NCI-H128 (cell line): ENCODE results near the gene AGAP1.

Source experiments
- DNase-seq: peaks from one replicate; lab custom pipeline; 2025; ENCODE audit not compliant: unreplicated experiment; lab: John Stamatoyannopoulos, UW

AGAP1 gene

DNA sequence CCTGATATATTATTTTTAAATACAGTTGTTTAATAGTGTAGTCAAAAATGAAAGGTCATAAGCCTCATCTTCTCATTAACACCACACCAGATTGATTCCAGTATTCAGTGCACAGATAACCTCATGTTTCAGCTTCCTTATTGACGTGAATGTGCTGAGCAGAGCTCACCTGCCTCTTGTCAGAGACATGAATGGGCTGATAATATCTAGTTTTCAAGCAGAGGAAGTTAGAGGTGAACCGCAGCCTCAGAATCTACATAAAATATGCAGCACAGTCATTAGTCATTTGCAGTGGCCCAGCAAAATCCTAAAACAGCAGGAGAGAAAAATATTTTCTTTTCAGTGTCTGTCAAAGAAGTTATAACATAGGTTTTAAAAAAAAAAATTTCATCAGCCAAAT, 458.1 kb downstream of the AGAP1 start:
- DNase-seq, result no peak

GRCh38 chr2:235952714-235953113, 458.9 kb downstream of the AGAP1 start:
- no peak for DNase-seq

GRCh38 chr2:235954281-235954680, 460.4 kb downstream of the AGAP1 start:
- no peak for DNase-seq

- no peak for DNase-seq
These were observed 461.1 kb downstream of the AGAP1 start for GRCh38 chr2:235954888-235955480.

- DNase-seq, result no peak
These were observed 461.8 kb downstream of the AGAP1 start for GRCh38 chr2:235955664-235956063.

- DNase-seq, result no peak
These were observed 462.6 kb downstream of the AGAP1 start for GRCh38 chr2:235956281-235956970.

DNA sequence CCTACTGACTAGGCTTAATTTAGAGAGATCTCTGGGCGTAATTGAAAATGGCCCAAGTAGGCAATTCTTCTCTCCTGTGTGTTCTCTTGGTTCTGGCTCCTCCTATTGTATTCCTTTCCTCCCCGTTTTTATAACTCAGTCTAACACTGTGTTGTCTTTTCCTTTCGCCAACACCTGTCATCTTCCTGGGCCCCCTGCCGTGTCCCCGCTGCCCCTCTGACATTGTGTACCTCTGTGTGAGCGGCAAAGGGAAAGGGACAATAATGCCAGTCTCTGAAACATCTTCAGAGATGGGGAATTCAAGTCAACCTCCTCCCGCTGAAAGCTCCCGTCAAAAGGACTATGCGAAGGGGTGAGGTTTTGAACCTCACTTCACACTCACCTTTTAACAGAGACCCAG, 463.4 kb downstream of the AGAP1 start:
- no peak for DNase-seq

DNA sequence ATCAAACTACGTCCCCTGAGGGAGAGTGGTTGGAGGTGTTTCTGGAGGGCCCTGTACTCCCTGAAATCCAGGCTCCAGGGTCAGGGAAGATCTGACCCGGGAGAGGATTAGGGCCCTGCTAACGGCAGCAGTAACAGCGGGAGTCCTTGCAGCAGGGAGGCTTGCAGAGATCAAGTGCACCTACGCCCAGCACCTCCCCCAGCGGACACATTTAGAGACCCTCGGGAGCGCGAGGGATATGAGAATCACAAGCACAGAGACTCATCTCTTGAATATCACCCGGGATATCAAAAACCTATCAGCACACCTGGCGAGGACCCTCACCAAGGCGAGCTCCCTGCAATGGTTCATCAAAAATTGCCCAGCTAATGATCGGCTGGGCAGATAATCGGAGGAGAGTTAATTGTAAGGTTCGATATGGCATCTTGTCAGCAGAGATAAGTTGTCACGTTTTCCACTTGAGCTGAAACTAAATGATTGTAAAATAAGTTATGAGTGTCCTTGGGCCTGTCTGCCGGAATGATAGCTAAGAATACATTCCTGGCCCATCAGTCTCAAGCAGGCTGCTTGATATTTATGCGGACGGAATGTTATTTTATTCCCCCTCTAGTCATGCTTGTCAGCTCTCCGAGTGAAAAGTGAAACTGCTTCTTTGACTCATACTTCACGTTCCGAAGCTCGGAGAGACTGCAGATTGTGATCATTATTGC, 464.5 kb downstream of the AGAP1 start:
- DNase-seq, result no peak

DNA sequence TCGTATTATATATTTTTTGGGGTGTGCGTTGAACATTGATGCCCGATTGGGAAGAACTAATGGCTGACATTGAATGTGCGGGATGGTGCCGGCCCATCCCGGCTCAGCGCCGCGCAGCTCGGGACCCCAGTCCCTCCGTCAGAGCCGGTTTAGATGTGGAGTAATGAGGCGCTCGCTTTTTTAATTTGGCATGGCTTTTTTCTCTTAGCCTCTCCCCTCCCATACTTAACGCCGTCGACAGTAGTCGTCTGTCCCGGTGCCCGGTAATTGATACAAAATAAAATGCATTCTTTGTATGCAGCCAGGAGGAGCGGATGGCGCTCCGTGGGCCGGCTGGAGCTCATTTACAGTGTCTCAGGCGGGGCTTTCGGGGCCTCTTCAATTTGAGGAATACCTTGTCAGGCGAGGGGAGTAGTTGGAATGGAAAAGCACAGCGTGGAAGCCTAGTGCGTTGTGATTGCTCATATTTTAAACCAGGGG, 465.1 kb downstream of the AGAP1 start:
- DNase-seq, result no peak

- DNase-seq, result no peak
These were observed 466.3 kb downstream of the AGAP1 start for GRCh38 chr2:235960011-235960715.

GRCh38 chr2:235960716-235961640, 467.1 kb downstream of the AGAP1 start:
- no peak for DNase-seq

- DNase-seq, result no peak
These were observed 467.9 kb downstream of the AGAP1 start for GRCh38 chr2:235961711-235962110.

GRCh38 chr2:235963853-235964577, 470.2 kb downstream of the AGAP1 start:
- DNase-seq, result no peak

DNA sequence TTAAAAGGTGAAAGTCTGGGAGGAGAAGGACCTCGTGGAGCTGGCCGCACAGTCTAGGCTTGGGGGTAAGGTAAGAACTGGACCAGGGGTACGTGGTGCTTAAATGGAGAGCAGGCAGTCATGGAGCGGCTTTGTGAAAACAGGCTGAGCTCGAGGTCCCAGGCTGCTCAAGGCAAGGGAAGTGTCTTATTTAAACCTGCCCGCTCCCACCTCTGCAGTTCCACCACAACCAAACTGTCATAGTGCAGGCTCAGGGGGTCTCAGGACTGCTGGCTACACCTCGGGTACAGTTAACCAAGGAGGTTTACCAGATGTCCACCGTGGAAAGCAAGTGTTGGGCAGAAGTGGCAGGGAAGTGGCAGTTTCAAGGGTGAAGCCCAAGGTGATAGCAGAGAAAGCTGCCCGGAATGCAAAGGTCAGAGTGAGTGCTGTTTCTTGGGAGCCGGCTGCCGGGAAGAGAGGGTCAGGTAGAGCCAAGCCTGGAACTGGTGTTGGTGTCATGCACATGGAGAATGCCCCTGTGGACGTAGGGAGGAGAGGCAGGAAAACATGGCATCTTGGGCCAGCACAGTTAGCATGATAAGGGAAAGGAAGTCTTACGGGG, 471.0 kb downstream of the AGAP1 start:
- DNase-seq, result no peak

DNA sequence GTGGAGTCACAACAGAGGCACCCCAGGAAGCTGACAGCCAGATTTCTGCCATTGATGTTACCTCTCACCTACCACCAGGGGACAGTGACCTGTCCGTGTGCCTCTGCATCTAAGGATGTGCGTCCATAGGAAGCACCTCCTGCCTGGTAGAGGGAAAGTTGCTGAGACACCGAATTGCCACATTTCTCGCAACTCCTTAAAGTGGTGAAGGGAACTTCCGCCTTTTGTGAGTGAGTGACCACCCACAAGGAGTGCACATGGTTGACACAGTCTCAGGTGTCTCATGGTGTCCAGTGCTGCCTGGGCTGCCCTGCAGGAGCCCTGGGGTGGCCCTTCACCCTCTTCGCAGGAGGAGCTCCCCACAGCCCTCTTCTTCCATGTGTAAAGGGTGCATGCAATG, 472.6 kb downstream of the AGAP1 start:
- no peak for DNase-seq

DNA sequence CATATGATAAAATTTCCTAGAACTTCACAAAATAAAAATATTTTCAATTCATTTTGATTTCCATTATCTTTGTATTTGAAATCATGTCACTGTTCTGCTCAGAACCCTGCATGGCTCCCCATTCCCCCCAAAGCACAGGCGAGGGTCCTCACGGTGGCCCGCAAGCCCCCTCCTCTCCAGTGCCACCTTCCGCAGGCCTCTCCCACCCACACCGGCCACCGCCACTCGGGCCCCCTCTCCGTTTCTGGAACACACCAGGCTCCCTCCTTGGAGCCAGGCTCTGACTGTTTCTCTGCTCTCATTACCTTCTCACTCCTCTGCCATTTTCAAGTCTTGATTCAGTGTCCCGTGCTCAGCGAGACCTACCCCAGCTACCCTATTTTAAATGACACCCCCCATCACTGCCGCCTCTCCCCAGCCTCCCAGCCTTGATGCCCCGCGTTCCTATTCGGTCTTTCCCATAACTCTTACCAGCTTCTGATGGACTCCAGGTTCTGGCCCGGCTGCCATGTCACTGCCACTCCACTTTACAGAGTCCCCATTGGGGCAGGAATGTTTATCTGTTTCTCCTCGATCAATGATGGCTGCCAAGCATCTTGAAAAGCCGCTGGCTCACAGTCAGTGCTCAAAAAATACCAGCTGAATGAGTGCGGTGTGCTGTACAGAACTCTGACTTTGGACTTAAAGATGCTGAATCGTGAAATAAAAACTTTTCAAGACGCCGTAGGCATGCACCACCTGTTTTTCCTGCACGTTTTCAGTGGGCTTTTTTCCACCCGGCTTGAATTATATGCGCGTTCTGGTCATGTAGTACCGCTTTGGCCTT, 473.3 kb downstream of the AGAP1 start:
- no peak for DNase-seq

DNA sequence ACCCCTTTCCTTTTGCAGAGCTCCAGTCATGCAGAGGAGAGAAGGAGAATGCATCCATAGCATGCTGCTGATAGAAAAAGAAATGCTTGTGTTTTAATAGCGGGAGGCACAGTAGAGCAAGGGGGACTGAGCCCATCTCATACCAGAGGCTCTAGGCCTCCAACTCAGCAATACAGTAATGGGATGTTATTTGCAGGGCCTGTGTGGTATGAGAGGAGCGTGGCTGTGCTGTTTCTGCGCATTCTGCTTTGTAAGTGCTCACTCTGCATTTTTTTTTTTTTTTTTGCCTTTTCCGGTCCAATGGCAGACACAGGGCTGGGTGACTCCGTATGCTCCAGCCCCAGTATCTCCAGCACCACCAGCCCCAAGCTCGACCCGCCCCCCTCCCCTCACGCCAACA, 474.3 kb downstream of the AGAP1 start:
- DNase-seq, result no peak

DNA sequence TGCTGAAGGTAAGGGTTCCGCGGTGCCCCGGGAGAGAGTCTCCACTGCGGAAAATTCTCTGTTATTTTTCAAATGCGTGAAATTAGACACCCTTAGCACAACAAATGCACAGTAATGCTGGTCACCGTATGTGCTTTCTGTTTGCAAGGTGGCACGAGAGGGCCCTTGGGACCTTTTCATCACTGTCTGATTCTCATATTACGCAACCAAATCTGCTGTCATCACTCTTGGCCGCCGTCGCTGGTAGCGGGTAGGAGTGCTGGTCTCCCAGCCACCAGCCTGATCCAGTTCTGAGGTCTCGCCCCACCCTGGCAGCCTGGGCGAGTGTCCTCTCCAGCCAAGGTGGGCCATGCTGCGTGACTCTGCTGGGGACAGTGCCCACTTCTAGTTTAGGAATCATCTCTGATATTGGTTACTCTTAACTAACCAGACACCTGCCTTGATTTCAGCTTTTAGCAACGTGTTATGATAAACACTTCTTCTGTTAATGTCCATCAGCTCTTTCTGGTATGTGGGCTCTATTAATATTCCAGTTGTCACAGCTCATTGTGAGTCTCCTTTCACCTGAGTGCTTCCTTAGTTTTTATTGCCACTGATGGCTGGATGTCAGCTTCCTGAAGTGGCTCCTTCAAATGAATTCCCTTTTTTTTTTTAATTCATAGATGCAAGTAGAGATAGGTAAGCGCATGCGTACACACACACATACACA, 474.9 kb downstream of the AGAP1 start:
- peak; percentile 76 for DNase-seq
